Activated T-cell treated with anti-CD3 and anti-CD28 coated beads, Interleukin-2, amount 50 U/mL, for 48 hours (primary cell): ENCODE data around the gene BCAN.

ENCODE experiments used
- DNase-seq, 2 experiments: peaks; one replicate each; pipeline ENCODE4 v3.0.0-alpha.2; 2020

The BCAN gene

GRCh38 chr1:156677616-156678596 is 36.0 kb downstream of the BCAN start:
- peak; percentile 62 for DNase-seq

- no peak for DNase-seq
Observed at GRCh38 chr1:156680056-156680455, 38.1 kb downstream of the BCAN start.

GRCh38 chr1:156681196-156681960 is 39.5 kb downstream of the BCAN start:
- DNase-seq: no peak

- no peak for DNase-seq
Observed at GRCh38 chr1:156682166-156682890, 40.4 kb downstream of the BCAN start.

GRCh38 chr1:156684227-156684782 is 42.4 kb downstream of the BCAN start:
- DNase-seq: peak; percentile 57 to 59

GRCh38 chr1:156689035-156689952 is 47.4 kb downstream of the BCAN start:
- DNase-seq: peak; percentile 86 to 87

GRCh38 chr1:156689953-156690674 is 48.2 kb downstream of the BCAN start:
- DNase-seq: no peak

- DNase-seq: no peak
Observed at GRCh38 chr1:156690675-156691036, 48.7 kb downstream of the BCAN start.

- no peak for DNase-seq
Observed at GRCh38 chr1:156691191-156691590, 49.3 kb downstream of the BCAN start.

- DNase-seq: no peak
Observed at GRCh38 chr1:156691665-156692440, 49.9 kb downstream of the BCAN start.

- DNase-seq: no peak
Observed at GRCh38 chr1:156692441-156692924, 50.6 kb downstream of the BCAN start.

- DNase-seq: no peak
Observed at GRCh38 chr1:156692925-156693847, 51.3 kb downstream of the BCAN start.

GRCh38 chr1:156693848-156694689 is 52.2 kb downstream of the BCAN start:
- no peak for DNase-seq

- DNase-seq: no peak
Observed at GRCh38 chr1:156694690-156694962, 52.7 kb downstream of the BCAN start.

- no peak for DNase-seq
Observed at GRCh38 chr1:156696755-156697154, 54.8 kb downstream of the BCAN start.

GRCh38 chr1:156697481-156697880 is 55.6 kb downstream of the BCAN start:
- DNase-seq: no peak

GRCh38 chr1:156698995-156699394 is 57.1 kb downstream of the BCAN start:
- no peak for DNase-seq
